AG09319 (cell line): Measurements from ENCODE around the gene C5.

Experiments
- DNase-seq: peaks from one replicate; pipeline ENCODE4 v3.0.0-alpha.2; 2010; ENCODE audit warnings: low read depth; ENCODE audit errors: extremely low read depth
- CTCF ChIP-seq: IDR thresholded peaks from 2 replicates; pipeline ENCODE4 v1.5.1; 2011; ENCODE audit warnings: low read depth, mild to moderate bottlenecking, inconsistent platforms, low read length, moderate library complexity

Gene C5

GRCh38 chr9:120919843-120920805, 130.0 kb downstream of the C5 start:
- no peak for DNase-seq
- TF ChIP-seq CTCF, result no peak

GRCh38 chr9:120918931-120919842, 130.9 kb downstream of the C5 start:
- TF ChIP-seq CTCF, result no peak
- no peak for DNase-seq

- no peak for DNase-seq
- no peak for TF ChIP-seq CTCF
Measured at GRCh38 chr9:120917929-120918762, 131.9 kb downstream of the C5 start.

- DNase-seq, result no peak
- no peak for TF ChIP-seq CTCF
Measured at GRCh38 chr9:120916991-120917880, 132.8 kb downstream of the C5 start.

- TF ChIP-seq CTCF, result peak; percentile 6
- DNase-seq, result peak; percentile 65
Measured at GRCh38 chr9:120916588-120916987, 133.5 kb downstream of the C5 start.

GRCh38 chr9:120915854-120916470, 134.1 kb downstream of the C5 start:
- TF ChIP-seq CTCF, result no peak
- no peak for DNase-seq
